Mammary epithelial cell (primary cell): Measurements from ENCODE around the gene RNFT1.
"Not testable (repeated sequence)": the region's sequence is repeated elsewhere in the genome, so short reads cannot be mapped to it uniquely, and the experiment has no call there.

Experiments
- CTCF ChIP-seq, 2 donors: IDR thresholded peaks in 1 of 2; conservative IDR thresholded peaks in 1 of 2; 2 replicates each; pipeline ENCODE4 v1.5.1; 2011 to 2012; ENCODE audit warnings: inconsistent platforms in 2 of 2, low read length in 2 of 2, mild to moderate bottlenecking in 2 of 2, control low read depth in 1 of 2, low read depth in 1 of 2; ENCODE audit not compliant: insufficient read depth in 1 of 2; ENCODE audit errors: extremely low read depth in 1 of 2
- EZH2 ChIP-seq: IDR thresholded peaks from 2 replicates; pipeline ENCODE4 v1.6.1; 2012; ENCODE audit warnings: low read length, inconsistent platforms, borderline replicate concordance

- TF ChIP-seq CTCF (conservative IDR thresholded peaks at IDR 0.05 in 1 of 2, IDR thresholded peaks at IDR 0.05 in 1 of 2; ENCODE audit: extremely low read depth in 1 of 2, insufficient read depth in 1 of 2, low read depth in 1 of 2, low read length in 2 of 2); EZH2: not testable (repeated sequence)
Observed at GRCh38 chr17:59946433-59946832, 18.1 kb downstream of the RNFT1 start.
